Cerebellar nuclear complex (tissue), 1 donor: ENCODE results near the gene ESCO1.
"Not testable (repeated sequence)": the region's sequence is repeated elsewhere in the genome, so short reads cannot be mapped to it uniquely, and the experiment has no call there.

Experiments used
- DNase-seq, 2 experiments: peaks; one replicate each; lab custom pipeline; 2025; lab: John Stamatoyannopoulos, UW

ESCO1 gene, protein sequence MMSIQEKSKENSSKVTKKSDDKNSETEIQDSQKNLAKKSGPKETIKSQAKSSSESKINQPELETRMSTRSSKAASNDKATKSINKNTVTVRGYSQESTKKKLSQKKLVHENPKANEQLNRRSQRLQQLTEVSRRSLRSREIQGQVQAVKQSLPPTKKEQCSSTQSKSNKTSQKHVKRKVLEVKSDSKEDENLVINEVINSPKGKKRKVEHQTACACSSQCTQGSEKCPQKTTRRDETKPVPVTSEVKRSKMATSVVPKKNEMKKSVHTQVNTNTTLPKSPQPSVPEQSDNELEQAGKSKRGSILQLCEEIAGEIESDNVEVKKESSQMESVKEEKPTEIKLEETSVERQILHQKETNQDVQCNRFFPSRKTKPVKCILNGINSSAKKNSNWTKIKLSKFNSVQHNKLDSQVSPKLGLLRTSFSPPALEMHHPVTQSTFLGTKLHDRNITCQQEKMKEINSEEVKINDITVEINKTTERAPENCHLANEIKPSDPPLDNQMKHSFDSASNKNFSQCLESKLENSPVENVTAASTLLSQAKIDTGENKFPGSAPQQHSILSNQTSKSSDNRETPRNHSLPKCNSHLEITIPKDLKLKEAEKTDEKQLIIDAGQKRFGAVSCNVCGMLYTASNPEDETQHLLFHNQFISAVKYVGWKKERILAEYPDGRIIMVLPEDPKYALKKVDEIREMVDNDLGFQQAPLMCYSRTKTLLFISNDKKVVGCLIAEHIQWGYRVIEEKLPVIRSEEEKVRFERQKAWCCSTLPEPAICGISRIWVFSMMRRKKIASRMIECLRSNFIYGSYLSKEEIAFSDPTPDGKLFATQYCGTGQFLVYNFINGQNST

DNA sequence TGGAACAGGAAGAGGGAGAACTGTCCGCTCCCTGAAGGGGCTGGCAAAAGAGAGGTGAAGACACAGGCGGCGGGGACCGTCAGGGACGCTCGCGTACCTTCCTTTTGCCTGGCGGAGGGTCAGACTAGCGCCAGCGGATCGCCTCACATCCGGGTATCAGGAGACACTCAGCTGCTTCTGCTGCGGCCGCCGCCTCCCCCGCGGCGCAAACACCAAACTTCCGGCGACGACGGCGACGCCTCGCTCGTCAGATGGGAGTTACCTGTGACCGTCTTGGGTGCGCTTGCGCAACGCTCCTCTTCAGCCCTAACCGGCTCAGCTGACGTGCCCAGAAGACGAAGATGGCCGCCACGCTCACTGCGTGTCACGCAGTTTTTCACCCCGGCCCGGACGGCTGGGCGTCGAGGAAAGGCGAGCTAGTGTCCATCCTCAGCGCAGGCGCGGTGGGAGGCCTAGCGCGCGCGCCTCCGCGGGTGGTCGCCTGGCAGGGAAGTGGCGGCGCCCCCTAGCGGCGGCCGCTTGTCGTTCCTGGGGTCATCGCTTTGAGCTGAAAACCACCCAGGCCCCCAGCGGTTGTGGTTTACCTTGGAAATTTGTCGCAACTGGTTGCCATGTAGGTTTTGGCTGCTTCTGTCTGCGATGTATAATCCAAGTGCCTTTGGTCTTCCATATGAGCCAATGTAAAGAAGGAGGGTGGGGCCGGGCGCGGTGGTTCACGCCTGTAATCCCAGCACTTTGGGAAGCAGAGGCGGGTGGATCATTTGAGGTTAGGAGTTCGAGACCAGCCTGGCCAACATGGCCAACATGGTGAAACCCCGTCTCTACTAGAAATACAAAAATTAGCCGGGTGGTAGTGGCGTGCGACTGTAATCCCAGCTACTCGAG lies at the start of gene ESCO1:
TSS of gene ESCO1 (minus strand) at position 179 of the 885 bp plus-strand sequence. CDS start 25,861 bp downstream, outside the sequence.
- peak in 1 of 2 experiments; percentile 62 for DNase-seq

DNA sequence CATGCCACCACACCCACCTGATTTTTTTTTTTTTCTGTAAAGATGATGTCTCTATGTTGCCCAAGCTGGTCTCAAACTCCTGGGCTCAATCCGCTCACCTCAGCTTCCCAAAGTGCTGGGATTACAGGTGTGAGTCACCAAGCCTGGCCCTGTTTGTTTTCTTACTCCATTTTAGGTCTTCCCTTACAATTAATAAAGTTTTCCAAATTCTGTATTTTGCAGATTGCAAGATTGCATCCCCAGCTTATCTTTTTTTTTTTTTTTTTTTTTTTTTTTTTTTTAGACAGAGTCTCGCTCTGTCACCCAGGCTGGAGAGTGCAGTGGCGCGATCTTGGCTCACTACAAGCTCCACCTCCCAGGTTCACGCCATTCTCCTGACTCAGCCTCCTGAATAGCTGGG lies 39.9 kb upstream of the ESCO1 start:
- DNase-seq, result not testable (repeated sequence)

DNA sequence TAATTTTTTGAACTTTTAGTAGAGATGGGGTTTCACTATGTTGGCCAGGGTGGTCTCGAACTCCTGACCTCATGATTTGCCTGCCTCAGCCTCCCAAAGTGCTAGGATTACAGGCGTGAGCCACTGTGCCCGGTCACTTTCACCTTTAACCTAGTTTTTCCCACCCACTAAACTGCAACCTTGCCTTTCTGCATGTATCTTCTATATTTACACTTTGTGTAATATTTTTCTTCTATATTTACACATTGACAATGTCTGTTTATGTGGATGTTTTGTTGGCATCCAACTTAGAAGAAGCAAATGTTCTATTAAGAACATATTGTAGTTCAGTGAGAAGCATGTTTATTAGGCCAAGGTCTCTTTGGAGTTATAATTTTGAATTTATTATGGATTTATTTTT lies 38.3 kb upstream of the ESCO1 start:
- no peak for DNase-seq

DNA sequence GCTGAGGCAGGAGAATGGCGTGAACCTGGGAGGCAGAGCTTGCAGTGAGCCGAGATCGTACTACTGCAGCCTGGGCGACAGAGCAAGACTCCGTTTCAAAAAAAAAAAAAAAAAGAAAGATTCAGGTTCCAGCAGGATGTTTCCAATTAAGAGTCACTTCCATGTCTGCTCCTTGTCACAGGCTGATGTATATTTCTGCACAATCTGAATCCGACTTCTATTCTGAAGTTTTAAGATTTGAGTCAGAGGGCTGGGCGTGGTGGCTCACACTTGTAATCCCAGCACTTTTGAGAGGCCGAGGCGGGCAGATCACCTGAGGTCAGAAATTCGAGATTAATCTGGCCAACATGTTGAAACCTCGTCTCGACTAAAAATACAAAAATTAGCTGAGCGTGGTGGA lies 36.3 kb upstream of the ESCO1 start:
- no peak for DNase-seq

DNA sequence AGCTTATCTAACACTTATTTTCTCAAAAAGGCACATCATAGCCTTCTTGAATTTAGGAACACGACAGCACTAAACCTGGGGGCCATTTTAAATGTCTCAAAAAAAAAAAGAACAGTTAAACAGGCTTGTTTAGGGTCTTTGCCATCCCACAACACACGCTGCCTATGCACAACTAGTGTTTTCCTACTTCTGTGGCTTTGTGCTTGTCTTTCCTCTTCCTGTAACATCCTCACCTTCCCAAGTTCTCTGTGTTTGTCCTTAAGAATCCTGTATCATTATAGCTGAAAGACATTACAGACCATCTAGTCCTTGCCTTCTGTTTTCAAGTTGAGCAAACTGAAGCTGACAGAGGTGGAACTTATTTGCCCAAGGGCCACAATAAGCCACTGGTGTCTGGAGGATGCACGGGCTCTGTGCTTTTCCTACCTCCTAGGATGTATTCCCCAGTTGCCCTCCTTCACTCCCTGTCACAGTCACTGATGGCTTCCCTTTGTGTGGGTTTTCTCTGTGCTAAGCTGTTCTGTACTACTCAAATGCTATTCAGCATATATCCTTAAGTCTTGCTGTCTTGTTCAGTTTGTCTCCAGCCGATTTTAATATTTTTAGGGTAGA lies 34.2 kb upstream of the ESCO1 start:
- DNase-seq, result no peak

DNA sequence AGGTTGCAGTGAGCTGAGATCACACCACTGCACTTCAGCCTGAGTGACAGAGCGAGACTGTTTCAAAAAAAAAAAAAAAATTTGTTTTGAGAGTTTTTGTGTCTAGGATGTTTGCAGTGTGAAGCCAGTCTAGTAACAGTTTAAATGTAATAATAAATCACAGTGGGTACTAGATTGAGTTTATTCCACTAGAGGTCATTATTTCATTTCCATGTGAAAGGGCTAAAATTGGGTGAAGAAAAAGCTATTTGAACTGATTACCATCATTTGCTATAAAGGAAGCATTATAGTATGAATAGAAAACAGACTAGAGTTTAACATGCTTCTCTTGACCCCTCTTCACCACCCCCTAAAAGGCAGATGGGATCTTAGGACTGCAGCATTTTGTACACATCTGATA lies 31.9 kb upstream of the ESCO1 start:
- no peak for DNase-seq

DNA sequence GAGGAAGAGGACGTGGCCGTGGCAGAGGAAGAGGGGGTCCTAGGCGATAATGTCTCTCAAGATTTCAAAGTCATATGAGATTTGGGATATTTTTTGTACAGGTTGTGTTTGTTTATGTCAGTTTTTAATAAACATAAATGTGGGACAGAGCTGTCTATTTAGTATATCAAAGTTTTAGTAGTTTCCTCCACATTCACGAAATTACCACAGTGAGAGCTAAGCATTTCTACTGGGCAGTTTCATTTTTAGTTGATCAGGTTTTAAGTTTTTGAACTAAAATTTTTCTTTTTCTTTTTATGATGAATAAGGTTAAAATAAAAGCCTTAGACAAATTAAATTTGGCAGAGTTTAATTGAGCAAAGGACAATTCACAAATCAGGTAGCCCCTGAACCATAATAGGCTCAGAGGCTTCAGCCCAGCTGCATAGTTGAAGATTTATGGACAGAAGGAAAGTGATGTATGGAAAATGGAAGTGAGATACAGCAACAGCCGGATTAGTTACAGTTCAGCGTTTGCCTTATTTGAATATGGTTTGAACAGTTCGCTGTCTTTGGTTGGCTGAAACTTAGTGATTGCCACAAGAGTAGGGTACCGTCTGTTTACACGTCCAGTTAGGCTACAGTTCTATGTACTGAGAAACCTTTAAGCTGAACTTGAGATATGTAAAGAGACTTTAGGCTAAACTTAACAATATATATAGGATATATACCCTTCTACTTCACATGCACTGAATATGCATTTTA lies 28.8 kb upstream of the ESCO1 start:
- DNase-seq, result no peak

DNA sequence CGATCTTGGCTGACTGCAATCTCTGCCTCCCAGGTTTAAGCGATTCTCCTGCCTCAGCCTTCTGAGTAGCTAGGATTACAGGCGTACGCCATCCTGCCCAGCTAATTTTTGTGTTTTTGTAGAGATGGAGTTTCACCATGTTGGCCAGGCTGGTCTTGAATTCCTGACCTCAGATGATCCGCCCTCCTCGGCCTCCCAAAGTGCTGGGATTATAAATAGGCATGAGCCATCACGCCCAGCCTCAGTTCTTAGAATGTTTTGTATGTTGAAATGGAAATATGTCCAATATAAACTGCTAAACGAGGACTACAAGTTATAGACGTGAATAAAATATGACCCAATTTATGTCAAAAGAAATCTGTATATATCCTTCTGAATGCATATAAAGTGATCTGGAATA lies 21.1 kb upstream of the ESCO1 start:
- DNase-seq, result not testable (repeated sequence)

DNA sequence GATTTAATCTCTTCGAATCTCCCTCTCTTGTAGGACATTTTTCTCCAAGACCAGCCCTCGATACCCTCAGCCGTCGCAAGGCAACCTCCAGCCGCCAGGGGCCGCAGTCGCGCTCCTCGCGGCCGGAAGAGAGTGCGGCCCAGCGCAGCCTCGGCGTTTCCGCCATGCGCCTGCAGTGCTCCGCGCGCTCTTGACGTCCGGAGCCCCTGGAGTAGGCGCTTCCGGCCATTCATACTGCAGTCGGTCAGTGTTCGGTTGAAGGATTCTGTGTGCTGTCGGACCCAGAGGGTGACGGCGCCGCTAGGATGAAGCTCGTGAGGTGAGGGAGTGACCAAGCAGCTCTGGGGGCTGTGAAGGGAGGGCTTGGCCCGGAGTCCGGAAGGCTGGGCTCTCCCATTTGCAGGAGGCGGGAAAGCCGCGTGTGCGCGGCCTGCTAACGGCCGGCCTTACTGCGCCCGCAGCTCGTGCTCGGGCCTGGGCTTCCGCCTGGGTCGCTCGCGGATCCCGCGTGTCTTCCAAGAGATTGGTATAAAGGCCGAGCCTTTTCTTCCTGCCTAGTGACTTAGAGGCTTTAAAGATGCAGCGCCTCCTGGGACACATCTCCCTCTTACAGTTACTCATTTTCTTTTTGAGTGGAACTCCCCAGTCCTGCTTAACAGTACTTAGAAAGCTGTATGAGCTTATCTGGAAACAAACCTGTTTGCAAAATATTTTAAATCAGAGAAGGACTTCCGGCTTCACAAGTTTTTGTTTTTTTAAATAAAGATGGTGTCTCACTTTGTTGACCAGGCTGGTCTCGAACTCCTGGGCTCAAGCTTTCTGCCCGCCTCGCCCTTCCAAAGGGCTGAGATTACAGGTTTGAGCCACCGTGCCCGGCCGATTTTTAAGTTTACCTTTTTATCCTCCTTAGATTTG lies 11.9 kb upstream of the ESCO1 start, which contains the start of gene SNRPD1:
TSS of gene SNRPD1 (plus strand) at position 190 of the 915 bp plus-strand sequence. CDS start at position 306, 116 bp downstream.
- DNase-seq, result peak in 1 of 2 experiments; percentile 37

DNA sequence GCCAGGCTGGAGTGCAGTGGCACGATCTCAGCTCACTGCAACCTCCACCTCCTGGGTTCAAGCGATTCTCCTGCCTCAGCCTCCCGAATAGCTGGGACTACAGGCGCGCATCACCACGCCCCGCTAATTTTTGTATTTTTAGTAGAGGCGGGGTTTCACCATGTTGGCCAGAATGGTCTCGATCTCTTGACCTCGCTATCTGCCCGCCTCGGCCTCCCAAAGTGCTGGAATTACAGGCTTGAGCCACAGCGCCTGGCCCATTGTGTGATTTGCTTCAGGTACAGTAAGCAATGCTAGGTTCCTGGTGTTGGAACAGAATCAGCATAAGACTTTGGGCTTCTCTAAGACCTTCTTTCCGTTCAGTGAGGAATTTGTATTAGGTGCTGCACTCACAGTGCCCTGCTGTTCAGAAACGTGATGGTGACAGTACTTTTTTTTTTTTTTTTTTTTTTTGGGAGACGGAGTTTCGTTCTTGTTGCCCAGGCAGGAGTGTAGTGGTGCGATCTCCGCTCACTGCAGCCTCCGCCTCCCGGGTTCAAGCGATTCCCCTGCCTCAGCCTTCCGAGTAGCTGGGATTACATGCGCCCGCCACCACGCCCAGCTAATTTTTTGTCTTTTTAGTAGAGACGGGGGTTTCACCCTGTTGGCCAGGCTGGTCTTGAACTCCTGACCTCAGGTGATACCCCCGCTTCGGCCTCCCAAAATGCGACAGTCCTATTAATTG lies 11.1 kb upstream of the ESCO1 start:
- DNase-seq, result not testable (repeated sequence)

DNA sequence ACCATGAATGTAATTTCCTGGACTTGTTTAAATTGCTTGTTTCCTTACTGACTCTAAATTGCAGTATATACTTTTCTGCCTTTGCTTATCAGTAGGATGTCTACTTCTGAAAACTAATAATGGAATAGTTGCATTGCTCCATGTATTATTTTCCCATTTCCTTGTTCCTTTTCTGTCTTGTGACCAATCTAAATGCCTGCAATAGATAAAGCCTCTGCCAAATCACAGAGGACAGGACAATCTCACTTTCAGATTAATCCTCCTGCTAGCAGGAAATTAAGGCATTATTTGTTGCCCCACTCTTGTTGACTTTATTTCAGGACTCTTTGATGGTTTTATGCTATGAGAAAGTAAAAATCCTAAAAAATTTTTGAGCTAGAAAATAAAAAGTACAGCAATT lies 4.7 kb upstream of the ESCO1 start:
- DNase-seq, result no peak

DNA sequence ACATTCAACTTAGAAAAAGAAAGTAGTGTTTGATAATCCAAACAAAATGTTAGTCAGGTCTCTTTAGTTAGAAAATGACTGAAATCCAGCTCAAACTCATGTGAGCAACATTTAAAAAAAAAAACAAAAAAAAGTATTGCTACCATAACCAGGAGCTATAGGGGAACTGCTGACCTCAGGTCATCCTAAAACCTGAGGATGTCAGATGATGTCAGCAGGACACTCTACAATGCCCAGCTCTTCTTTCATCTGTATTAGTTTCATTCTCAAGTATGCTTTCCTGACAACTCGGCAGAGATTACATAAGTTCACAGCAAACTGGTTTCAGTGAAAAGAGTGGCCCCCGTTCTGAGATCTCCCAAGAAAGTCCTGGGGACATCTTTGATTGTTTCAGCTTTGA lies 4.2 kb upstream of the ESCO1 start:
- no peak for DNase-seq

DNA sequence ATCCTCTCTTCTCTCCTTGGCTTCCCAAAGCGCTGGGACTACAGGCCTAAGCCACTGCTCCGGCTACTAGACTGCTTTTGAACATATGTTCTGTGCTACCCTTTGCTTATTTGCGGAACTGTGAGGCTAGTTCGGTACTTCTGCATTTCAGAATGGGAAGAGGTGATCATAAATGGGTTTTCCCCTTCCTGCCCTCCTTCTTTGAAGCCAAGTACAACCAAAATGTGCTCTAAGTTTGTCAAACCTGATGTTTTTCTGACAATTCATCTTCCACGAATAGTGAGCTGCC lies 1.7 kb upstream of the ESCO1 start:
- DNase-seq, result no peak

DNA sequence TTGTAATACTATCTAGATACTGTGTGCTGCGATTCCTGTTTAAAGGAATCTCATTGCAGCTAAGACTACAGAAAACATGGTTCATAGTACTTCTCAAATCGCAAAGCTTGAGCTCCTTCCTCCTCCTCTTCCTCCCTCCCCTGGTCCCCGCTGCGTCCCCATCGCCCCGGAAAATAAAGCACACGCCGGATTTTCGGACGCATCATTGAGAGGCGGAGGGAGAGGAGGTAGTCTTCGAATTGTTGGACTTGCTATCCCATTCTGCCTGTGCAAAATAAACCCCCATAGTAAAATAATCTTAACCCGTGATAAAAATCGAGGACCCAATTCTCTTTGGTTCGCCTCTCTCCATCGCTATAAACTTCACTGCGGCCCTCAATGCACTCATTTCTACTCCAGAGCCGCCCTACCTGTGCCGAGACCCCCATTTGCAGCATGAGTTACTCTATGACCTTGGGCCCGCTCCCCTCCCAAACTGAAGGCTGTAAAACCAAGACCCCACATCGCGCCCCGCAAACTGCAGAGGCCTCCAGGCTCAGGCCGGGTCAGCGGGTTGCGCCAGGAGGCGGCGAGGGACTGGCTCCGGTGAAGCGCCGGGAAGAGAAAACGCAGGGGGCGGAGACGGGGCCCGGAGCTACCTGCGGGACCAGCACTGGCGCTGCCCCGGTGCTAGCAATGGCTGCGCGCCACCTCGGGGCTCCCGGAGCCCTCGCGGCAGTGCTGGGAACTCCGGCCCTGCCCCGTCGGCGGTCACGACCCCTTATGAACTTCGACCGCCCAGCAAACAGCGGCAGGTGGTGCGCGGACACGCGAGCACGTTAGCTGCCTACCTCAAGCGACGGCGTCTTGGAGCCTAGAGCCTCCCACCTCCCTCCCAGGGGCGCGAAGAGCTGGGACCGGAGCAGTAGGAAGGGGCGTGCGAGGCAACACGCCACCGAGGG lies 649 bp downstream of the ESCO1 start:
- no peak for DNase-seq

DNA sequence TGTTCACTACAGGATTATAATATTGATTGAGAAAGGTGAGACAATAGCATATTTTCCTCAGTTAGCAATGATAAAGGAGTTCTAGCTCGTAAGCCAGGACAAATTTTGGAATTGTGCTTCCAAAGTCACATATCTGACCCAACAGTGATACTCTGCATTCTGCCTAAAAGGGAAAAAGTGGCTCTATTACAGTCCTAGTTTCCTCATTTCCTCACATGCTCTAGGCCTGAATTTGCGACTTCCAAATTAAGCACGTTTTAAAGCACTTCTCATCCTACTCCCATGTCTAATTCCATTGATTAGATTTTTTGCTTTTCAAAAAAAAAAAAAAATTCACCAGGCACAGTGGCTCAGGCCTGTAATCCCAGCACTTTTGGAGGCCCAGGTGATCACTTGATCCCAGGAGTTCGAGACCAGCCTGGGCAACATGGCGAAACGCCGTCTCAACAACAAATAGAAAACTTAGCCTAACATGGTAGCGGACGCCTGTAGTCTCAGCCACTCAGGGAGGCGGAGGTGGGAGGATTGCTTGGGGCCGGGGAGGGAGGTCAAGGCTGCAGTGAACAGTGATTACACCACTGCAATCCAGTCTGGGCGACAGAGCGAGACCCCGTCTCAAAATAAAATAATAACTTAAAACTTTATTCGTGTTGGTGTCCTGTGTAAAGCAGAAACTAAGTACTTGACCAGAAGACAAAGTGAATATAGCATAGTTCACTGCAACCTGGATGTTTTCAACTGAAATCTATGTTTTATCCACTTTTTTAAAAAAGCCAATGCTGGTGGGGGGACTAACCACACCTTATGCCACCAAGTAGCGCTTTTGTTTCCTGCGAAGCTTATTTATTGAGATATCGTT lies 1.5 kb downstream of the ESCO1 start:
- DNase-seq, result no peak

DNA sequence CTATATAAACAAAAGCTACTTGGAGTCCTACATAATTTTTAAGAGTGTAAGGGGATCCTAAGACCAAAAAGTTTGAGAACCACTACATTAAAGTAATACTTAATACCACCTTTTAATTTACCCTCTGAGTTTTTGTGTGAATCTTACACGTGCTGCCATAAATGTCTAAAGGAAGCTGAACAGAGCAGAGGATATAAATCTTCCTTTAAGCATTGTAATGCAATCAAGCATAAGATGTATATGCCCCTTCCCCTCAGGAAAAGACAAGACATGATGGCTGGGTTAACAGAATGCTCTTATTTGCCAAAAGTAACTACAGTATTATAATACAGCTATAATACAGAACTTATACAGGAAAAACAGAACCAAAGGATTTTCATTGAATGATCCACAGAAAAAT lies 2.9 kb downstream of the ESCO1 start:
- no peak for DNase-seq
